GM19324 (cell line): ENCODE data around the gene SAMD8.

Experiments used
- ATAC-seq: cut with Tn5 transposase; IDR thresholded peaks from one replicate; pipeline ENCODE4 v1.9.1; 2021; ENCODE audit warnings: mild to moderate bottlenecking, moderate library complexity; ENCODE audit not compliant: unreplicated experiment, low FRiP score

SAMD8 gene

GRCh38 chr10:75111365-75111906 lies at the start of gene SAMD8:
Gene SAMD8 (plus strand): TSS chr10:75111656. CDS start chr10:75150529, 38,873 bp downstream.
- ATAC-seq: peak; percentile 84

GRCh38 chr10:75061709-75062505 lies 49.5 kb upstream of the SAMD8 start:
- no peak for ATAC-seq

- ATAC-seq: no peak
Measured at GRCh38 chr10:75062506-75063299, 48.8 kb upstream of the SAMD8 start.

- ATAC-seq: no peak
Measured at GRCh38 chr10:75063461-75064230, 47.8 kb upstream of the SAMD8 start.

GRCh38 chr10:75065076-75065475 lies 46.4 kb upstream of the SAMD8 start:
- no peak for ATAC-seq

- no peak for ATAC-seq
Measured at GRCh38 chr10:75066271-75066670, 45.2 kb upstream of the SAMD8 start.

- no peak for ATAC-seq
Measured at GRCh38 chr10:75067272-75067671, 44.2 kb upstream of the SAMD8 start.

GRCh38 chr10:75068523-75068922 lies 42.9 kb upstream of the SAMD8 start:
- no peak for ATAC-seq

GRCh38 chr10:75070476-75070875 lies 41.0 kb upstream of the SAMD8 start:
- ATAC-seq: no peak

- no peak for ATAC-seq
Measured at GRCh38 chr10:75070961-75071428, 40.5 kb upstream of the SAMD8 start.

GRCh38 chr10:75071756-75072155 lies 39.7 kb upstream of the SAMD8 start:
- ATAC-seq: no peak

- ATAC-seq: no peak
Measured at GRCh38 chr10:75072727-75073126, 38.7 kb upstream of the SAMD8 start.

- ATAC-seq: no peak
Measured at GRCh38 chr10:75073442-75073841, 38.0 kb upstream of the SAMD8 start.

- no peak for ATAC-seq
Measured at GRCh38 chr10:75074711-75075445, 36.6 kb upstream of the SAMD8 start.

GRCh38 chr10:75076348-75076747 lies 35.1 kb upstream of the SAMD8 start:
- no peak for ATAC-seq

GRCh38 chr10:75079436-75080083 lies 31.9 kb upstream of the SAMD8 start:
- no peak for ATAC-seq

GRCh38 chr10:75080554-75080953 lies 30.9 kb upstream of the SAMD8 start:
- no peak for ATAC-seq

- ATAC-seq: no peak
Measured at GRCh38 chr10:75081379-75081778, 30.1 kb upstream of the SAMD8 start.
